NCI-H510A (cell line): ENCODE data around the gene DICER1.
"Not testable (repeated sequence)": the region's sequence is repeated elsewhere in the genome, so short reads cannot be mapped to it uniquely, and the experiment has no call there.

Experiments used
- DNase-seq: peaks from one replicate; lab custom pipeline; 2025; lab: John Stamatoyannopoulos, UW

DICER1 gene

DNA sequence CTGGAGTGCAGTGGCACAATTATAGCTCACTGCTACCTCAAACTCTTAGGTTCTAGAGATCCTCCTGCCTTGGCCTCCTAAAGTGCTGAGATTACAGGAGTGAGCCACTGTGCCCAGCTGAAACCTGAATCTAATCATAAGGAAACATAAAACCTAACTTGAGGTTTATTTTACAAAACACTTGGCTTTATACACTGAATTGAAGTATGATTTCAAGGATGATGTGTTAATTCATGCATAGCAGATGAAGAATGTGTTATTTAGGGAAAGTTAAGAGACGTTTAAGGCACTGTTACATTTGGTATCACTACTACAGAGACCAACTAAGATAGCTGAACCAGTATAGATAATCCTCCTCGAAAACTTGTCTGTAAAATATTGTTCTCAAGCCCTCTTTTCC is 6.4 kb downstream of the DICER1 start:
- DNase-seq: no peak

DNA sequence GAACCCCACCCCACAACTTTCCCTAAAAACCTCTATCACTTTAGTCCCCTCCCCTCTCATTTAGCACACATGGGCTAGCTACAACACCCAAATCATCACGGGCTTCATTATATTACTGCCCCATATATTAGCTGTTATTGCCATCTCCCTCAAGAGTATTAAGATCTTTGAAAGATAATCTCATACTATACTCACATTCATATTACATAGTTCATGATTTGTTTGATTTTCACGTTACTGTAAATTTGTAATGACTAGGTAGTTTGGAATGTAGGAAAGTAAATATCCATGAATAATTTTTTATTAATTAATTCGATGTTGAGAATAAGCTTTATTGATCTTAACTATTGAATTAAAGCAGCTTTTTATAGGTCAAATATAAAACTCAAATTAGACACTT is 7.9 kb downstream of the DICER1 start:
- no peak for DNase-seq

- no peak for DNase-seq
Observed at GRCh38 chr14:95147597-95147996, 9.7 kb downstream of the DICER1 start.

DNA sequence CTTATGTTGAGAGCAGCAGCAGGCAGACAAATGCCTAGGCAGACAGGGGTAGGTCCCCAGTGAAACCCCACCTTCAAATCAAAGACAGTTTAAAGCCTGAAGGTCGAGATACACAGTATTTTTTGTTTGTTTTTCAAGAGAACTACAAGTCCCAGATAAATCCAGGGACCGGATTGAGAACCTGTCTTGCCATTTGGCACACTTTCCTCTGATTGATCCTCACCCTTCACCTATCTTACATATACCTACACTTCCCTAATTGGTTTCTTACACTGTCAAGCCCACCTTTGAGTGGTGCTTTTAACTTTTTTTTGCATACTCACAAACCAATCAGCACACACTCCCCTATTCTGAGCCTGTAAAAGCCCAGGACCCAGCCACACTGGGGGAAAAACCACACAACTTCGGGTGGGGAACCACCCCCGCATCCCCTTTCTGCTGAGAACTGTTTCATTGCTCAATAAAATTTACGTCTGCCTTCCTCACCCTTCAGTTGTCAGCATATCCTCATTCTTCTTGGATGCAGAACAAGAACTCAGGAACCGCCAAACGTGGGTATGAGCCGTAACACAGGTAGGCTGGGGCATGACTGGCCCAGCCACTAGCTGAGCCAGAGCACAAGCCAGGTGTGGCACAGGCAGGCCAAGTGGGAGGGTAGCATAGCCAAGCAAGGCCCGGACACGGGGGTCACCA is 11.1 kb downstream of the DICER1 start:
- DNase-seq: no peak

DNA sequence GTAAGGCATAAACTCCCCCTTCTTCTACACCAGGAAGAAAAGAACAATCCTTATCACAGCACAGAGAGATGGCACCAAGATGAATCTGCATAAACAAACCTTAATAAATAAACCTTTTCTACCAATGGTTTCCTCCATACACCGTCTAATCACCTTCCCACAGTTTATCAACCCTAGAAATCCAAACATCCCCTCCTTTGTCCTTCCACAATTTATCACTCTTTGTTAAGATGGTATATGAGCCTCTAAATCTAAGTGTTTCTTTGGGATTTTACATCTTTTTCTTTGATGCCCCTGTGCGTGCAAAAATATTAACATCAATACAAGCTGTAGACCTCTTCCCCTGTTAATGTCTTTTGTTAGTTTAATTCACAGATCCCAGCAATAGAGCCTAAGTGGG is 12.5 kb downstream of the DICER1 start:
- no peak for DNase-seq

- no peak for DNase-seq
Observed at GRCh38 chr14:95143808-95144620, 13.3 kb downstream of the DICER1 start.

- no peak for DNase-seq
Observed at GRCh38 chr14:95142208-95142607, 15.1 kb downstream of the DICER1 start.

GRCh38 chr14:95141684-95142083 is 15.6 kb downstream of the DICER1 start:
- DNase-seq: no peak

DNA sequence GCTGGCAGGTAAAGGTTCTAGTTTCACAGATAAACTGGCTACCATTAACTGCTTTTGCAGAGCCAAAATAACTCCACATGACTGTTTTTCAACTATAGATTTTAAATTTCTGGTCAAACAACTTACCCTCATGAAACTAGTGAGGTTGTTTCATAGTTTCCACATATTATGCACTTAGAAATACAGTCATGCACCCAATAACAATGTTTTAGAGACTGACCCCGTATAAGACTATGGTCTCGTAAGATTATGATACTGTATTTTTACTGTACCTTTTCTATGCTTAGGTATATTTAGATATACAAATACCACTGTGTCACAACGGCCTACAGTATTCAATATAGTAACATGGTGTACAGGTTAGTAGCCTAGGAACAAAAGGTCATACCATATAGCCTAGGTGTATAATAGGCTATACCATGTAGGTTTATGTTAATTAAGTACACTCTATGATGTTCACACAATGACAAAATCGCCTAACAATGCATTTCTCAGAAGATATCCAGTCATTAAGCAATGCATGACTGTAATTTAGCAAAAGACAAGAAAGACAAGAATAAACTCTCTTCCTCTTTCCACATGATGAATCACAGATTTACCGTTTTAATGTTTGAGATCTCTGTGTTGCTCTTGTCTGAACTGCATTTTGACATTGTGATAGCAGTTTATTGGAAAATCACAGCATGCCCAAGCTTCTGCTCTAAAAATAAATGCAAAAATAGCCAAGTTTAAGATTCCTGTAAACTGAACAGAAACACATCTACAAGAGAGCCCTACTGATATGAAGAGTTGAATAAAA is 17.1 kb downstream of the DICER1 start:
- DNase-seq: no peak

- DNase-seq: no peak
Observed at GRCh38 chr14:95138876-95139275, 18.5 kb downstream of the DICER1 start.

DNA sequence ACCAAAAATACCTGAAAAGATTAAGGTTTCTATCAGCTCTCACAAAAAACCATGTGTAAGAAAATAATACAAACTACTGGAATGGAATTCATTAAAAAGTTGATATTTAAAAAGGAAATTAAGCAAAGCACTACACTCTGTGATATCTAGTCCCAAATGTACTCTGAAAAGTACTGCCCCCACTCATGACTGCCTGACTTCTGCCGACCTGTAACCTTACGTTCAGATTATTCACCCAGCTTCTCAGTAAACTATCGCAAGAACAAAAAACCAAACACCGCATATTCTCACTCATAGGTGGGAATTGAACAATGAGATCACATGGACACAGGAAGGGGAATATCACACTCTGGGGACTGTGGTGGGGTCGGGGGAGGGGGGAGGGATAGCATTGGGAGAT is 18.9 kb downstream of the DICER1 start:
- not testable (repeated sequence) for DNase-seq

DNA sequence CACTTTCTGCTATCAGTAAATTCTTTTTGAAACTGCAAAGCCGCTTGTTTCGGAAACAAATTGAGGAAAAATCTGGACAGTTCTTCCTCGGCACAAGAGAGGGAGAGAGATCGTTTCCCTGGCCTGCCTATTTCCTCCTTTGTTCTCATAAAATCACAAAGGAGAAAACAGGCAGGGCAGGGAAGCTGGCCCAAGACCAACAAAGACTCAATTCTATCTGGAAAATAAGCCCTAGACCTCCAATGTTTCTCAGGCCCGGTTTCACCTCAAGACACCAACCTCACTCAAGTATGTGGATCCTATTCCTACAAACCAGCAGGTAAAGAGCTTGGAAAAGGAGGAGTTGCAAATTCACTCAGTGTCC is 19.5 kb downstream of the DICER1 start:
- no peak for DNase-seq

DNA sequence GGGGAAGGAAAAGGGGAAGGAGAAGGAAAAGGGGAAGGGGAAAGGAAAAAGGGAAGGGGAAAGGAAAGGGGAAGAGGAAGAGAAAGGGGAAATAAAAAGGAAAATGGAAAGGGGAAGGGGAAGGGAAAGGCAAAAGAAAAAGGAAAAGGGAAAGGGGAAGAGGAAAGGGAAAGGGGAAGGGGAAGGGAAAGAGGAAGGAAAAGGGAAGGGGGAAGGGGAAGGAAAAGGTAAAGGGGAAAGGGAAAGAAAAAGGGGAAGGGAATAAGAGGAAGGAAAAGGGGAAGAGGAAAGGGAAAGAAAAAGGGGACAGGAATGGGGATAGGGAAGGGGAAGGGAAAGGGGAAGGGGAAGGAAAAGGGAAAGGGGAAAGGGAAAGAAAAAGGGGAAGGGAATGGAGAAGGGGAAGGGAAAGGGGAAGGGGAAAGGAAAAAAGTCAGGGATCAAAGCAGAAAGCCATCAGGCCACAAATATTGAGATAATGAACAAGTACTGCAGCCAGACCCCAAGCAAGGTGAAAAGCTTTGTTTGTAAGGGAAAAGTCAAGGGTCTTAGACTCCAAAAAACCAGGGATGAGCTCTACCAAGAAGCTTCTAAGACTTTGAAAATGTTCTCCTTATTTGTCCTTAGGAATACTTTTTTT is 20.0 kb downstream of the DICER1 start:
- DNase-seq: no peak

- no peak for DNase-seq
Observed at GRCh38 chr14:95136631-95137030, 20.7 kb downstream of the DICER1 start.

- DNase-seq: no peak
Observed at GRCh38 chr14:95134304-95134933, 22.9 kb downstream of the DICER1 start.

GRCh38 chr14:95133282-95133681 is 24.0 kb downstream of the DICER1 start:
- DNase-seq: no peak

GRCh38 chr14:95132760-95133159 is 24.6 kb downstream of the DICER1 start:
- no peak for DNase-seq

GRCh38 chr14:95130549-95130948 is 26.8 kb downstream of the DICER1 start:
- DNase-seq: no peak

GRCh38 chr14:95128140-95128539 is 29.2 kb downstream of the DICER1 start:
- DNase-seq: no peak

DNA sequence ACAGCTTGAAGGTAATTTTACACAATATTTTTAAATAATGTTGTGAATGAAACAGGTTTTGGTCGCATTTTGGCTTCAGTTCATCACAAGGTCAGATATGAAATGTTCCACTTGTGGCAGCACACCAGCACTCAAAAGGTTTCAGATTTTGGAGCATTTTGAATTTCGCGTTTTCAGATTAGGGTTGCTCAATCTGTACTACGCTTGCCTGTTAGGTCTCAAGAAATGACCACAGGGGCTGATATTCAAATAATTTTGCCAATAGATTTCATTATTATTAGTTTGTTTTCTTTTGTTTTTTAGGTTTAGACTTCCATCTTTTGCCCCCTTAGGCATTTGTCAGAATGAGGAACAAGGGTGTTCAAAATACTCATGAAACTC is 29.8 kb downstream of the DICER1 start:
- DNase-seq: no peak

DNA sequence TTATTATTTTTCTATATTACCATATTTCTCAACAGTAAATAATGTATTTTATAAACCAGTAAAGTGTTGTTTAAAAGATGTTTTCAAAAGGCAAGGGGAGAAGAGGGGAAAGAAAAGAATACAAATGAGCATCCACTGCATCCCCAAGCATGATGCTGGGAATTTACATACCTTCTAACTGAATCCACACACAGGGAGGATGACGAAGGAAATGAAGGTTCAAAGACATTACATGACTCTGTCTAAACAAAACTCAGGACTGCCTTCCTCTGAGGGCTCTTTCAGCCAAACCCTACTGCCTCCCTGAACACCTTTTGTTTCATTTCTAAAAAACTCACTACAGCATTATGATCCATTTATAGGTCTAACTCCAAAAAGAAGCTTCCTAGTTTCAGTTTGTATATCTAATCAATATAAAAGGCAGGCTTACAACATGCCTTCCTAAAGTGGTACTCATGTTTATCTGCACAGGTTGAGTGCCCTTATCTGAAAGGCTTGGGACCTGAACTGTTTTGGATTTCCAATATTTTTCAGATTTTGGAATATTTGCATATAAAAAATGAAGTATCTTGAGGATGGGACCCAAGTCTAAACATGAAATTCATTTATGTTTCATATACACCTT is 30.3 kb downstream of the DICER1 start:
- no peak for DNase-seq
